K562 (cell line): ENCODE data around the gene RAP1A. TPM values are rescaled to one million over a fixed set of nuclear protein-coding genes. Genes with fewer than 3 reads are reported as not detected.

Experiments used
- ATAC-seq: fragments of 200-7000 bp; cut with Tn5 transposase; 3 replicates; pipeline ENCODE4 v1.9.1; 2020; ENCODE audit warnings: moderate library complexity
- BruUV-seq: library from RNA; stranded (reverse); fragments of 400-500 nt; replicated peaks from 2 replicates; lab custom pipeline; 2021; lab: Mats Ljungman, UMichigan
- CTCF ChIA-PET: fragments of 300-600 bp; formaldehyde crosslinking; extraction: SDS; loops from one replicate; lab custom pipeline; 2021; ENCODE audit warnings: low intra/inter-chr PET ratio; lab: Yijun Ruan, JAX
- POLR2A ChIA-PET: fragments of 300-600, 350-650 bp; sonication (Branson Sonifier 250); formaldehyde crosslinking; extraction: SDS; loops from one replicate; lab custom pipeline; 2021; ENCODE audit warnings: antibody characterized with exemption, inconsistent platforms; lab: Yijun Ruan, JAX
- DNase-seq, 4 experiments: peaks; one replicate each; pipeline versions ENCODE4 v3.0.0 to v3.0.0-alpha.2; 2011 to 2018; ENCODE audit warnings: low spot score in 3 of 4, mixed read lengths in 3 of 4; ENCODE audit errors: extremely low read depth in 1 of 4
- FAIRE-seq: peaks from 2 replicates; lab custom pipeline; 2011; peaks lifted over from hg19 to GRCh38; lab: Jason Lieb, UNC
- H2AFZ ChIP-seq: 2 replicates; pipeline ENCODE4 v1.6.0; 2011; ENCODE audit warnings: low read depth, low read length, control low read depth, inconsistent platforms
- H3K27ac ChIP-seq: fragments of 200-600 bp; 3 replicates; pipeline ENCODE4 v1.8.0; 2011; ENCODE audit warnings: low read depth, mild to moderate bottlenecking, control low read depth, inconsistent platforms, low read length, moderate library complexity, mixed read lengths; ENCODE audit errors: extremely low read depth
- H3K27me3 ChIP-seq, 2 experiments: fragments of 300-600 bp in 1 of 2; 2 replicates in 1 of 2; 3 replicates in 1 of 2; pipeline versions ENCODE4 v1.6.0 to v1.8.0; 2011; ENCODE audit warnings: inconsistent platforms in 2 of 2, low read length in 2 of 2, mild to moderate bottlenecking in 1 of 2, mixed read lengths in 1 of 2, moderate library complexity in 1 of 2; ENCODE audit not compliant: control insufficient read depth in 2 of 2, insufficient read depth in 2 of 2
- H3K36me3 ChIP-seq: fragments of 300-600 bp; 3 replicates; pipeline ENCODE4 v1.8.0; 2011; ENCODE audit warnings: mild to moderate bottlenecking, low read length, inconsistent platforms; ENCODE audit not compliant: control insufficient read depth, insufficient read depth
- H3K4me1 ChIP-seq, 2 experiments: fragments of 200-600 bp in 1 of 2; replicated peaks in 1 of 2; 2 replicates in 1 of 2; 3 replicates in 1 of 2; pipeline versions ENCODE4 v1.5.1 to v1.8.0; 2011; ENCODE audit warnings: inconsistent platforms in 2 of 2, low read length in 2 of 2, mild to moderate bottlenecking in 1 of 2, mixed read lengths in 1 of 2, moderate library complexity in 1 of 2; ENCODE audit not compliant: control insufficient read depth in 2 of 2, insufficient read depth in 2 of 2
- H3K4me2 ChIP-seq: 2 replicates; pipeline ENCODE4 v1.6.1; 2011; ENCODE audit warnings: low read length, control low read depth, inconsistent platforms, mixed read lengths; ENCODE audit not compliant: insufficient read depth
- H3K4me3 ChIP-seq: fragments of 200-600 bp; sonication (generic), shearing (Covaris generic); 2 replicates; pipeline ENCODE4 v1.5.1; 2016; ENCODE audit warnings: control low read depth, inconsistent platforms
- H3K79me2 ChIP-seq: fragments of 200-600 bp; 3 replicates; pipeline ENCODE4 v1.8.0; 2011; ENCODE audit warnings: low read length, inconsistent platforms; ENCODE audit not compliant: control insufficient read depth, insufficient read depth
- H3K9ac ChIP-seq, 2 experiments: 2 replicates each; pipeline versions ENCODE4 v1.6.0 to v1.6.1; 2011; ENCODE audit warnings: low read depth in 2 of 2, low read length in 2 of 2, control low read depth in 1 of 2, inconsistent platforms in 1 of 2, mild to moderate bottlenecking in 1 of 2, mixed read lengths in 1 of 2; ENCODE audit not compliant: insufficient read depth in 1 of 2
- H3K9me1 ChIP-seq: one replicate; pipeline ENCODE4 v1.6.0; 2011; ENCODE audit warnings: inconsistent platforms, mild to moderate bottlenecking, low read length, moderate library complexity; ENCODE audit not compliant: control insufficient read depth, insufficient read depth
- H3K9me3 ChIP-seq: replicated peaks from 2 replicates; pipeline ENCODE4 v1.5.1; 2011; ENCODE audit warnings: low read depth, low read length, inconsistent platforms; ENCODE audit not compliant: control insufficient read depth, insufficient read depth
- H4K20me1 ChIP-seq: replicated peaks from 2 replicates; pipeline ENCODE4 v1.6.1; 2011; ENCODE audit warnings: low read length, inconsistent platforms, mixed read lengths; ENCODE audit not compliant: control insufficient read depth, insufficient read depth
- ZNF175 ChIP-seq: fragments of 200-800 bp; sonication (Bioruptor generic); IDR thresholded peaks from 2 replicates; pipeline ENCODE4 v1.6.1; 2016; ENCODE audit warnings: low read depth, mild to moderate bottlenecking, missing genetic modification characterization, missing compliant biosample characterization
- WGBS: fragments of 100-300 bp; shearing (Covaris generic); methylation state at CpG from one replicate; pipeline ENCODE4 v1.1.6; 2016; ENCODE audit warnings: low coverage, mixed read lengths; ENCODE audit not compliant: insufficient coverage; ENCODE audit errors: missing lambda C conversion rate; 5-methylcytosine and 5-hydroxymethylcytosine counted together
- in situ Hi-C: fragments of 300-500 bp; cut with MboI; formaldehyde crosslinking; loops from 4 replicates; pipeline ENCODE4 v1.15.0; 2018; ENCODE audit warnings: inconsistent platforms, mixed read lengths
- intact Hi-C: fragments of 100-400 bp; cut with micrococcal nuclease; formaldehyde crosslinking; loops from 2 replicates; pipeline ENCODE4 v1.14.2; 2022
- polyA plus RNA-seq, 8 experiments: library from polyadenylated mRNA; depleted of rRNA in 4 of 8; stranded (reverse) in 5 of 8; unstranded in 3 of 8; fragments of >200 nt; fragmentation: Nextera tagmentation in 2 of 8; fragmentation: Illumina TruSeq in 1 of 8; extraction: Ambion mirVana in 2 of 8; extraction: Trizol in 1 of 8; gene quantifications; 2 replicates each; pipeline versions ENCODE4 v1.2.1 to v1.2.3, GENCODE V29; 2011 to 2014; ENCODE audit warnings: inconsistent platforms in 1 of 8, missing spikeins in 1 of 8
- total RNA-seq, 7 experiments: library from RNA; depleted of rRNA in 6 of 7; stranded (reverse); fragments of >200 nt in 6 of 7; fragmentation: Illumina TruSeq in 2 of 7; extraction: Trizol in 2 of 7; gene quantifications; 2 replicates each; pipeline versions ENCODE4 v1.2.1 to v1.2.3, GENCODE V29; 2011 to 2021; ENCODE audit warnings: low replicate concordance in 1 of 7
- TF ChIP-seq, protein P1 (sequence below): fragments of 450-650 bp; IDR thresholded peaks from 2 replicates; pipeline ENCODE4 v1.7.1; 2018; ENCODE audit warnings: mild to moderate bottlenecking, low read depth; ENCODE audit not compliant: partially characterized antibody

Gene RAP1A
- total and polyA plus RNA-seq, 9 of the 15 experiments (the other 6 are each of a cell fraction or from before 2014, with no cell fraction given), result 13.4 to 86.2 (median 32.5) TPM

DNA sequence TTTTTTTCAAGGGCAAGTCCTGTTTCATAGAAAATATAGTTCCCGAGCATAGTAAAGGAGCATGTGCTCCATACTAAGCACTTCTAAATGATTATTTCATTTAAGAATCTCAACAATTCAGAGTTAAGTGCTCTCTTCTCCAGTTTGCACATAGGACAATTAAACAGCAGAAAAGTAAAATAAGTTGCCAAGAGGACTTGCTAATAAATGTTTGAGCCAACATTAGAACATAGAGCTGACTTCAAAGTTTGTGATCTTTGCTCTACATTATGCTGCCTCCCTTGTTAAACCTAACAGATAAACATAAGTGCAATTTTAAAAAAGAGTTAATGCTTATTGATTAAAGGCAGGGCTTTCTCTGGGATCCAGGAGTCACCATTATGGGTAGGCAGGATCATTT is 23.8 kb upstream of the RAP1A start (continued):
- TF ChIP-seq, protein P1, sequence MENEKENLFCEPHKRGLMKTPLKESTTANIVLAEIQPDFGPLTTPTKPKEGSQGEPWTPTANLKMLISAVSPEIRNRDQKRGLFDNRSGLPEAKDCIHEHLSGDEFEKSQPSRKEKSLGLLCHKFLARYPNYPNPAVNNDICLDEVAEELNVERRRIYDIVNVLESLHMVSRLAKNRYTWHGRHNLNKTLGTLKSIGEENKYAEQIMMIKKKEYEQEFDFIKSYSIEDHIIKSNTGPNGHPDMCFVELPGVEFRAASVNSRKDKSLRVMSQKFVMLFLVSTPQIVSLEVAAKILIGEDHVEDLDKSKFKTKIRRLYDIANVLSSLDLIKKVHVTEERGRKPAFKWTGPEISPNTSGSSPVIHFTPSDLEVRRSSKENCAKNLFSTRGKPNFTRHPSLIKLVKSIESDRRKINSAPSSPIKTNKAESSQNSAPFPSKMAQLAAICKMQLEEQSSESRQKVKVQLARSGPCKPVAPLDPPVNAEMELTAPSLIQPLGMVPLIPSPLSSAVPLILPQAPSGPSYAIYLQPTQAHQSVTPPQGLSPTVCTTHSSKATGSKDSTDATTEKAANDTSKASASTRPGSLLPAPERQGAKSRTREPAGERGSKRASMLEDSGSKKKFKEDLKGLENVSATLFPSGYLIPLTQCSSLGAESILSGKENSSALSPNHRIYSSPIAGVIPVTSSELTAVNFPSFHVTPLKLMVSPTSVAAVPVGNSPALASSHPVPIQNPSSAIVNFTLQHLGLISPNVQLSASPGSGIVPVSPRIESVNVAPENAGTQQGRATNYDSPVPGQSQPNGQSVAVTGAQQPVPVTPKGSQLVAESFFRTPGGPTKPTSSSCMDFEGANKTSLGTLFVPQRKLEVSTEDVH, result no peak

DNA sequence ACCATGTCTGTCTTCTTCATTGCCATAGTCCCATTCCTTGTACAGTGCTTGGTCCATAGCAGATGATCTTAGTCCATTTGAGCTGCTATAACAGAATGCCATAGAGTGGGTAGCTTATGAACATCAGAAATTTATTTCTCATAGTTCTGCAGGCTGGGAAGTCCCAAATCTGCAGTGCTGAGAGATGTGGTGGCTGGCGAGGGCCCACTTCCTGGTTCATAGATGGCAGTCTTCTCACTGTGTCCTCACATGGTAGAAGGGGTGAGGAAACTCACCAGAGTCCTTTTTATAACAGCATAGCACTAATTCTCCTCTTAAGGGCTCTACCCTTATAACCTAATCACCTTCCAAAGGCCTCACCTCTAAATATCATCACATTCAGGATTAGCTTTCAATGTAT is 23.1 kb upstream of the RAP1A start:
- H3K9ac ChIP-seq, result no peak overlapping the region
- no peak for FAIRE-seq

More for the DNA sequence above, 23.1 kb upstream of the RAP1A start:
- no TSS peak for BruUV-seq
- Histone ChIP-seq H3K27me3 (no peaks in the 10 kb centered on the region), H3K27ac (no peak overlapping the region), H3K9me3 (peaks cover 12% of the 10 kb centered on the region), H3K36me3 (no peaks in the 10 kb centered on the region), H3K79me2 (no peaks in the 10 kb centered on the region), H3K9me1 (no peaks in the 10 kb centered on the region), H4K20me1 (no peaks in the 10 kb centered on the region), H2AFZ (0 out of 2 replicates have a peak overlapping the region, but pooled peaks have one; percentile 3), H3K4me2 (no peak overlapping the region), H3K4me3 (no peak overlapping the region), H3K4me1 (peaks cover 14 to 40% of the 10 kb centered on the region in 2 experiments)
- WGBS, result 60% methylated on average over 1 of the region's 1 CpG
- intact Hi-C loops, result no loop called here
- POLR2A ChIA-PET, result interaction anchor here (1.3 kb wide), 1 partner anchor 25 kb away, joined by 3 read pairs; no protein-coding TSS in a partner anchor
- DNase-seq (no peak), ATAC-seq (no peak)
- TF ChIP-seq ZNF175, result no peak
- CTCF ChIA-PET, result no interaction called here
- in situ Hi-C loops, result no loop called here
